Stimulated activated naive CD8-positive, alpha-beta T cell treated with anti-CD3 and anti-CD28 coated beads, Interleukin-15, Interleukin-2, amounts not matched to agents 100 ng/mL and 50 ng/mL, for 24 hours (primary cell): Measurements from ENCODE around the gene NAALADL1.

Source experiments
- H3K27ac Mint-ChIP-seq: one replicate; pipeline ENCODE4 v1.8.0; 2021; ENCODE audit warnings: mild to moderate bottlenecking, mixed read lengths
- H3K27me3 Mint-ChIP-seq: one replicate; pipeline ENCODE4 v1.8.0; 2021; ENCODE audit warnings: mixed read lengths
- H3K36me3 Mint-ChIP-seq: one replicate; pipeline ENCODE4 v1.8.0; 2021; ENCODE audit warnings: low read depth, mixed read lengths
- H3K4me1 Mint-ChIP-seq: one replicate; pipeline ENCODE4 v1.8.0; 2021; ENCODE audit warnings: low read depth, mixed read lengths
- H3K4me3 Mint-ChIP-seq: one replicate; pipeline ENCODE4 v1.8.0; 2021; ENCODE audit warnings: mild to moderate bottlenecking, mixed read lengths
- H3K9me3 Mint-ChIP-seq: one replicate; pipeline ENCODE4 v1.8.0; 2021; ENCODE audit warnings: mixed read lengths

The NAALADL1 gene

GRCh38 chr11:65087216-65087615 lies 28.9 kb upstream of the NAALADL1 start:
- Mint-ChIP-seq H3K27ac (no peak overlapping the region), H3K9me3 (no peaks in the 10 kb centered on the region), H3K36me3 (peaks cover 36% of the 10 kb centered on the region), H3K4me3 (no peak overlapping the region), H3K4me1 (peaks cover 34% of the 10 kb centered on the region), H3K27me3 (no peaks in the 10 kb centered on the region)

GRCh38 chr11:65086809-65087208 lies 28.5 kb upstream of the NAALADL1 start:
- H3K27ac Mint-ChIP-seq: no peak overlapping the region
- H3K27me3 Mint-ChIP-seq: no peaks in the 10 kb centered on the region
- H3K4me3 Mint-ChIP-seq: no peak overlapping the region
- H3K9me3 Mint-ChIP-seq: no peaks in the 10 kb centered on the region
- peaks cover 38% of the 10 kb centered on the region for H3K4me1 Mint-ChIP-seq
- H3K36me3 Mint-ChIP-seq: peaks cover 40% of the 10 kb centered on the region

- H3K4me3 Mint-ChIP-seq: peak overlapping the region; percentile 99
- H3K9me3 Mint-ChIP-seq: no peaks in the 10 kb centered on the region
- peak overlapping the region; percentile 95 for H3K27ac Mint-ChIP-seq
- no peaks in the 10 kb centered on the region for H3K27me3 Mint-ChIP-seq
- H3K4me1 Mint-ChIP-seq: peaks cover 51% of the 10 kb centered on the region
- H3K36me3 Mint-ChIP-seq: peaks cover 53% of the 10 kb centered on the region
These were observed 27.1 kb upstream of the NAALADL1 start for GRCh38 chr11:65085446-65085845.

GRCh38 chr11:65084598-65085375 lies 26.4 kb upstream of the NAALADL1 start:
- Mint-ChIP-seq H3K27ac (peak overlapping the region; percentile 95), H3K27me3 (no peaks in the 10 kb centered on the region), H3K36me3 (peaks cover 57% of the 10 kb centered on the region), H3K4me3 (peak overlapping the region; percentile 99), H3K4me1 (peaks cover 55% of the 10 kb centered on the region), H3K9me3 (no peaks in the 10 kb centered on the region)

GRCh38 chr11:65083834-65084597 lies 25.7 kb upstream of the NAALADL1 start, which contains the start of the genes CDCA5 and ZFPL1:
TSS of gene CDCA5 (minus strand) at chr11:65084040. CDS start at chr11:65083978, 62 bp downstream.
TSS of gene ZFPL1 (plus strand) at chr11:65084222. CDS start at chr11:65084699, 477 bp downstream.
- Mint-ChIP-seq H3K27me3 (no peaks in the 10 kb centered on the region), H3K9me3 (no peaks in the 10 kb centered on the region), H3K4me3 (peak within 1 kb of the TSS; percentile 99), H3K27ac (peak within 1 kb of the TSS; percentile 95), H3K36me3 (peaks cover 60% of the 10 kb centered on the region), H3K4me1 (peaks cover 59% of the 10 kb centered on the region)

GRCh38 chr11:65083134-65083833 lies 24.9 kb upstream of the NAALADL1 start:
- H3K9me3 Mint-ChIP-seq: no peaks in the 10 kb centered on the region
- peak overlapping the region; percentile 99 for H3K4me3 Mint-ChIP-seq
- no peaks in the 10 kb centered on the region for H3K27me3 Mint-ChIP-seq
- H3K4me1 Mint-ChIP-seq: peaks cover 66% of the 10 kb centered on the region
- H3K36me3 Mint-ChIP-seq: peaks cover 60% of the 10 kb centered on the region
- peak overlapping the region; percentile 95 for H3K27ac Mint-ChIP-seq

- Mint-ChIP-seq H3K27me3 (no peaks in the 10 kb centered on the region), H3K36me3 (peaks cover 74% of the 10 kb centered on the region), H3K4me1 (peaks cover 54% of the 10 kb centered on the region), H3K4me3 (no peak overlapping the region), H3K27ac (peak overlapping the region; percentile 65), H3K9me3 (no peaks in the 10 kb centered on the region)
These were observed 20.5 kb upstream of the NAALADL1 start for GRCh38 chr11:65078786-65079342.

- H3K27ac Mint-ChIP-seq: peak overlapping the region; percentile 65
- H3K4me3 Mint-ChIP-seq: peak overlapping the region; percentile 20
- H3K27me3 Mint-ChIP-seq: no peaks in the 10 kb centered on the region
- peaks cover 70% of the 10 kb centered on the region for H3K36me3 Mint-ChIP-seq
- H3K9me3 Mint-ChIP-seq: no peaks in the 10 kb centered on the region
- H3K4me1 Mint-ChIP-seq: peaks cover 47% of the 10 kb centered on the region
These were observed 19.8 kb upstream of the NAALADL1 start for GRCh38 chr11:65078151-65078550.

- Mint-ChIP-seq H3K27ac (no peak overlapping the region), H3K4me3 (no peak overlapping the region), H3K36me3 (peaks cover 63% of the 10 kb centered on the region), H3K4me1 (peaks cover 40% of the 10 kb centered on the region), H3K9me3 (no peaks in the 10 kb centered on the region), H3K27me3 (no peaks in the 10 kb centered on the region)
These were observed 19.1 kb upstream of the NAALADL1 start for GRCh38 chr11:65077451-65077850.

- H3K4me1 Mint-ChIP-seq: no peaks in the 10 kb centered on the region
- H3K4me3 Mint-ChIP-seq: no peak overlapping the region
- H3K9me3 Mint-ChIP-seq: no peaks in the 10 kb centered on the region
- peaks cover 22% of the 10 kb centered on the region for H3K36me3 Mint-ChIP-seq
- no peak overlapping the region for H3K27ac Mint-ChIP-seq
- H3K27me3 Mint-ChIP-seq: no peaks in the 10 kb centered on the region
These were observed 14.2 kb upstream of the NAALADL1 start for GRCh38 chr11:65072631-65072966.

GRCh38 chr11:65071907-65072630 lies 13.7 kb upstream of the NAALADL1 start:
- H3K4me3 Mint-ChIP-seq: no peak overlapping the region
- no peaks in the 10 kb centered on the region for H3K4me1 Mint-ChIP-seq
- no peaks in the 10 kb centered on the region for H3K9me3 Mint-ChIP-seq
- no peaks in the 10 kb centered on the region for H3K27me3 Mint-ChIP-seq
- H3K27ac Mint-ChIP-seq: no peak overlapping the region
- peaks cover 17% of the 10 kb centered on the region for H3K36me3 Mint-ChIP-seq

- Mint-ChIP-seq H3K4me3 (no peak overlapping the region), H3K36me3 (no peaks in the 10 kb centered on the region), H3K27ac (no peak overlapping the region), H3K4me1 (no peaks in the 10 kb centered on the region), H3K9me3 (no peaks in the 10 kb centered on the region), H3K27me3 (no peaks in the 10 kb centered on the region)
These were observed 10.9 kb upstream of the NAALADL1 start for GRCh38 chr11:65069217-65069616.

GRCh38 chr11:65067446-65067845 lies 9.1 kb upstream of the NAALADL1 start:
- H3K4me3 Mint-ChIP-seq: no peak overlapping the region
- no peak overlapping the region for H3K27ac Mint-ChIP-seq
- no peaks in the 10 kb centered on the region for H3K27me3 Mint-ChIP-seq
- no peaks in the 10 kb centered on the region for H3K9me3 Mint-ChIP-seq
- H3K4me1 Mint-ChIP-seq: no peaks in the 10 kb centered on the region
- H3K36me3 Mint-ChIP-seq: no peaks in the 10 kb centered on the region

GRCh38 chr11:65066805-65067291 lies 8.5 kb upstream of the NAALADL1 start:
- H3K9me3 Mint-ChIP-seq: no peaks in the 10 kb centered on the region
- H3K4me1 Mint-ChIP-seq: peaks cover 3% of the 10 kb centered on the region
- no peaks in the 10 kb centered on the region for H3K27me3 Mint-ChIP-seq
- H3K4me3 Mint-ChIP-seq: no peak overlapping the region
- no peaks in the 10 kb centered on the region for H3K36me3 Mint-ChIP-seq
- H3K27ac Mint-ChIP-seq: no peak overlapping the region
